ENCODE data around the gene RNF223.

DNA sequence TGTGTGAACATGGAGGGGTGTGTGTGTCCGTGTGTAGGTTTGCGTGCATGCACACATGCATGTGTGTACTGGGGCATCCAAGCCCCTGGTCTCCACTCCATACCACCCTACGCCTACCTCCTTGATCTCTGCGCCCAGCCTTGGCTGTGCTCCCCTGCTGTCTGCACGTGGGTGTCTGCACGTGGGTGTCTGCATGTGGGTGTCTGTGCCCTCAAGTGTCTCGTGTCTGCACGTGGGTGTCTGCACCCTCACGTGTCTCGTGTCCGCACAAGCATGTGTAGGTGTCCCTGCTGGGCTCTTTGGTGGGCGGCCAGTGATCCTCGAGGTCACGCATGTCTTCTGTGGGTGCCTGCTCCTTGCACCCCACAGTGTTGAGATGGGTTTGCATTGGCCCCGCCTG lies 21.1 kb downstream of the RNF223 start:
- TF ChIP-seq, protein P1, sequence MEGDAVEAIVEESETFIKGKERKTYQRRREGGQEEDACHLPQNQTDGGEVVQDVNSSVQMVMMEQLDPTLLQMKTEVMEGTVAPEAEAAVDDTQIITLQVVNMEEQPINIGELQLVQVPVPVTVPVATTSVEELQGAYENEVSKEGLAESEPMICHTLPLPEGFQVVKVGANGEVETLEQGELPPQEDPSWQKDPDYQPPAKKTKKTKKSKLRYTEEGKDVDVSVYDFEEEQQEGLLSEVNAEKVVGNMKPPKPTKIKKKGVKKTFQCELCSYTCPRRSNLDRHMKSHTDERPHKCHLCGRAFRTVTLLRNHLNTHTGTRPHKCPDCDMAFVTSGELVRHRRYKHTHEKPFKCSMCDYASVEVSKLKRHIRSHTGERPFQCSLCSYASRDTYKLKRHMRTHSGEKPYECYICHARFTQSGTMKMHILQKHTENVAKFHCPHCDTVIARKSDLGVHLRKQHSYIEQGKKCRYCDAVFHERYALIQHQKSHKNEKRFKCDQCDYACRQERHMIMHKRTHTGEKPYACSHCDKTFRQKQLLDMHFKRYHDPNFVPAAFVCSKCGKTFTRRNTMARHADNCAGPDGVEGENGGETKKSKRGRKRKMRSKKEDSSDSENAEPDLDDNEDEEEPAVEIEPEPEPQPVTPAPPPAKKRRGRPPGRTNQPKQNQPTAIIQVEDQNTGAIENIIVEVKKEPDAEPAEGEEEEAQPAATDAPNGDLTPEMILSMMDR (IDR thresholded peaks at IDR 0.05; ENCODE audit: extremely low read depth in 1 of 2, insufficient read depth in 1 of 2, low read depth in 1 of 2, low read length in 2 of 2) = no peak
- TF ChIP-seq, protein P2, sequence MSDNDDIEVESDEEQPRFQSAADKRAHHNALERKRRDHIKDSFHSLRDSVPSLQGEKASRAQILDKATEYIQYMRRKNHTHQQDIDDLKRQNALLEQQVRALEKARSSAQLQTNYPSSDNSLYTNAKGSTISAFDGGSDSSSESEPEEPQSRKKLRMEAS (IDR thresholded peaks at IDR 0.05; ENCODE audit: insufficient read depth, insufficient read length) = no peak
- TF ChIP-seq EZH2 (IDR thresholded peaks at IDR 0.05; ENCODE audit: borderline replicate concordance, low read depth, low read length, severe bottlenecking) (no peak), JUN (IDR thresholded peaks at IDR 0.05; ENCODE audit: borderline replicate concordance, insufficient read depth, insufficient read length, low read depth) (no peak), GATA2 (IDR thresholded peaks at IDR 0.05; ENCODE audit: insufficient read depth, insufficient read length, low read depth, low read length) (no peak), POLR2AphosphoS5 (IDR thresholded peaks at IDR 0.05; ENCODE audit: insufficient read depth, low read depth, low read length) (no peak), FOS (IDR thresholded peaks at IDR 0.05; ENCODE audit: borderline replicate concordance, insufficient read depth, low read length) (no peak), POLR2A (IDR thresholded peaks at IDR 0.05; ENCODE audit: low read depth, low read length) (no peak)
